ENCODE data around the gene ARHGAP42.

GRCh38 chr11:100769617-100770016 is 82.5 kb downstream of the ARHGAP42 start:
- no peak for TF ChIP-seq CTCF (IDR thresholded peaks at IDR 0.05)
- no peak for TF ChIP-seq TCF7L2 (IDR thresholded peaks at IDR 0.05; ENCODE audit: low read depth, low read length)
- no peak for TF ChIP-seq SIN3A (IDR thresholded peaks at IDR 0.05; ENCODE audit: borderline replicate concordance, insufficient read depth, low read depth, low read length)
- TF ChIP-seq POLR2AphosphoS5 (IDR thresholded peaks at IDR 0.05; ENCODE audit: low read depth, low read length) = no peak

All from Panc1 (cell line).